HepG2 (cell line): ENCODE data around the gene ZNF524. TPM values are rescaled to one million over a fixed set of nuclear protein-coding genes. Genes with fewer than 3 reads are reported as not detected.

Experiments
- ATAC-seq: fragments of 200-7000 bp; cut with Tn5 transposase; 3 replicates; pipeline ENCODE4 v1.9.1; 2020; ENCODE audit warnings: mild to moderate bottlenecking, moderate library complexity
- BruUV-seq: library from RNA; stranded (reverse); fragments of 400-500 nt; replicated peaks from 2 replicates; lab custom pipeline; 2021; lab: Mats Ljungman, UMichigan
- CTCF ChIA-PET: fragments of 300-600 bp; formaldehyde crosslinking; extraction: SDS; loops from one replicate; lab custom pipeline; 2021; ENCODE audit warnings: low total read pairs, inconsistent platforms, low intra/inter-chr PET ratio; lab: Yijun Ruan, JAX
- POLR2A ChIA-PET: fragments of 350-600 bp; sonication (Branson Sonifier 250); formaldehyde crosslinking; loops from one replicate; lab custom pipeline; 2020; ENCODE audit warnings: antibody characterized with exemption, inconsistent platforms; lab: Yijun Ruan, JAX
- DNase-seq: peaks from one replicate; pipeline ENCODE4 v3.0.0-alpha.2; 2015; ENCODE audit warnings: low spot score
- FAIRE-seq: peaks from 3 replicates; lab custom pipeline; 2011; peaks lifted over from hg19 to GRCh38; lab: Jason Lieb, UNC
- H2AFZ ChIP-seq: one replicate; pipeline ENCODE4 v1.6.1; 2011; ENCODE audit warnings: low read length, inconsistent platforms
- H3K27ac ChIP-seq: fragments of 300-600 bp; 3 replicates; pipeline ENCODE4 v1.8.0; 2011; ENCODE audit warnings: mixed run types, mild to moderate bottlenecking, mixed read lengths, low read length, inconsistent platforms; ENCODE audit not compliant: insufficient read depth; ENCODE audit errors: extremely low read length
- H3K27me3 ChIP-seq, 2 experiments: fragments of 200-600 bp in 1 of 2; 2 replicates in 1 of 2; 3 replicates in 1 of 2; pipeline versions ENCODE4 v1.6.0 to v1.8.0; 2011; ENCODE audit warnings: low read length in 2 of 2, mild to moderate bottlenecking in 2 of 2, moderate library complexity in 2 of 2, inconsistent platforms in 1 of 2; ENCODE audit not compliant: insufficient read depth in 2 of 2, control insufficient read depth in 1 of 2
- H3K36me3 ChIP-seq, 2 experiments: fragments of 200-600 bp in 1 of 2; replicated peaks in 1 of 2; 2 replicates in 1 of 2; 3 replicates in 1 of 2; pipeline versions ENCODE4 v1.5.1 to v1.8.0; 2011; ENCODE audit warnings: low read length in 2 of 2, inconsistent platforms in 1 of 2; ENCODE audit not compliant: insufficient read depth in 2 of 2, control insufficient read depth in 1 of 2
- H3K4me1 ChIP-seq: 2 replicates; pipeline ENCODE4 v1.5.1; 2012; ENCODE audit warnings: low read length, inconsistent platforms; ENCODE audit not compliant: insufficient read depth
- H3K4me2 ChIP-seq: 2 replicates; pipeline ENCODE4 v1.6.0; 2011; ENCODE audit warnings: low read depth, low read length, inconsistent platforms
- H3K4me3 ChIP-seq, 3 experiments: fragments of 200-600 bp in 1 of 3; sonication (generic), shearing (Covaris generic) in 1 of 3; replicated peaks in 1 of 3; 2 replicates each; pipeline ENCODE4 v1.5.1; 2011 to 2016; ENCODE audit warnings: low read length in 3 of 3, inconsistent platforms in 2 of 3, low read depth in 2 of 3, mild to moderate bottlenecking in 2 of 3, control low read depth in 1 of 3, mixed read lengths in 1 of 3; ENCODE audit not compliant: insufficient read depth in 1 of 3
- H3K79me2 ChIP-seq: one replicate; pipeline ENCODE4 v1.6.1; 2011; ENCODE audit warnings: low read length, inconsistent platforms; ENCODE audit not compliant: insufficient read depth
- H3K9ac ChIP-seq: 2 replicates; pipeline ENCODE4 v1.6.0; 2011; ENCODE audit warnings: mild to moderate bottlenecking, low read depth, low read length, inconsistent platforms; ENCODE audit not compliant: insufficient read depth
- H3K9me3 ChIP-seq: 2 replicates; pipeline ENCODE4 v1.5.1; 2012; ENCODE audit warnings: mild to moderate bottlenecking, low read length
- H4K20me1 ChIP-seq: 2 replicates; pipeline ENCODE4 v1.6.0; 2011; ENCODE audit warnings: inconsistent platforms, mild to moderate bottlenecking, low read length, moderate library complexity; ENCODE audit not compliant: insufficient read depth
- CCAR2 ChIP-seq: fragments of 200-400 bp; formaldehyde crosslinking; optimal IDR thresholded peaks from 2 replicates; pipeline ENCODE3; 2018; ENCODE audit warnings: low read depth, mild to moderate bottlenecking, low read length, moderate library complexity
- GATAD1 ChIP-seq: IDR thresholded peaks from 2 replicates; pipeline ENCODE4 v1.6.1; 2016; ENCODE audit warnings: missing genetic modification reagents, missing compliant biosample characterization
- HIVEP1 ChIP-seq: sonication (generic); formaldehyde crosslinking; IDR thresholded peaks from 2 replicates; pipeline ENCODE4 v1.4.0; 2020; ENCODE audit warnings: mild to moderate bottlenecking, missing genetic modification reagents
- RBFOX2 ChIP-seq: fragments of 200-400 bp; formaldehyde crosslinking; IDR thresholded peaks from 2 replicates; pipeline ENCODE4 v1.6.1; 2017; ENCODE audit warnings: low read depth, mild to moderate bottlenecking, low read length
- RFXANK ChIP-seq: IDR thresholded peaks from 2 replicates; pipeline ENCODE4 v1.6.1; 2016
- RFXAP ChIP-seq: sonication (generic); formaldehyde crosslinking; IDR thresholded peaks from 2 replicates; pipeline ENCODE4 v1.4.0; 2020; ENCODE audit warnings: missing genetic modification reagents, borderline replicate concordance
- XRCC5 ChIP-seq: fragments of 200-400 bp; formaldehyde crosslinking; optimal IDR thresholded peaks from 2 replicates; pipeline ENCODE3; 2017; ENCODE audit warnings: mild to moderate bottlenecking, low read length
- ZKSCAN5 ChIP-seq: sonication (generic); formaldehyde crosslinking; IDR thresholded peaks from 2 replicates; pipeline ENCODE4 v1.5.1; 2020; ENCODE audit warnings: mild to moderate bottlenecking, missing genetic modification reagents
- ZNF557 ChIP-seq: sonication (generic); formaldehyde crosslinking; IDR thresholded peaks from 2 replicates; pipeline ENCODE4 v1.4.0; 2020; ENCODE audit warnings: missing genetic modification reagents
- WGBS: methylation state at CpG from one replicate; pipeline ENCODE4 v1.1.6; 2017; ENCODE audit warnings: low lambda C conversion rate; 5-methylcytosine and 5-hydroxymethylcytosine counted together
- in situ Hi-C: cut with HindIII; loops from 2 replicates; pipeline ENCODE4 v1.10.0; 2017; ENCODE audit warnings: low pct_unique_long_range_greater_than_20kb; ENCODE audit not compliant: extremely low pct_ligation_motif_present
- intact Hi-C: fragments of 100-400 bp; cut with micrococcal nuclease; formaldehyde crosslinking; loops from one replicate; pipeline ENCODE4 v1.10.0; 2022; ENCODE audit not compliant: unreplicated experiment
- polyA plus RNA-seq, 8 experiments: library from polyadenylated mRNA; depleted of rRNA in 3 of 8; stranded (reverse) in 7 of 8; unstranded in 1 of 8; fragments of >200 nt; fragmentation: Illumina TruSeq in 4 of 8; extraction: Trizol in 4 of 8; gene quantifications; 2 replicates each; pipeline versions ENCODE4 v1.2.1 to v1.2.3, GENCODE V29; 2011 to 2016; ENCODE audit warnings: low read depth in 4 of 8, missing spikeins in 1 of 8, mixed read lengths in 1 of 8; ENCODE audit not compliant: insufficient read depth in 1 of 8
- total RNA-seq, 5 experiments: library from RNA; depleted of rRNA; stranded (reverse); fragments of >200 nt; fragmentation: Illumina TruSeq; extraction: Trizol; gene quantifications; 2 replicates each; pipeline ENCODE4 v1.2.3, GENCODE V29; 2016; ENCODE audit warnings: low read depth in 1 of 5
- TF ChIP-seq, protein P1 (sequence below): sonication (generic); formaldehyde crosslinking; IDR thresholded peaks from 2 replicates; pipeline ENCODE4 v1.8.0; 2022; ENCODE audit warnings: low read depth, missing genetic modification reagents
- TF ChIP-seq, protein P2 (sequence below): sonication (generic); formaldehyde crosslinking; IDR thresholded peaks from 2 replicates; pipeline ENCODE4 v1.5.0; 2020; ENCODE audit warnings: missing genetic modification reagents, mild to moderate bottlenecking, borderline replicate concordance
- TF ChIP-seq, protein P3 (sequence below): sonication (generic); formaldehyde crosslinking; IDR thresholded peaks from 2 replicates; pipeline ENCODE4 v1.4.0; 2020; ENCODE audit warnings: missing genetic modification reagents, borderline replicate concordance
- TF ChIP-seq, protein P4 (sequence below): sonication (generic); formaldehyde crosslinking; IDR thresholded peaks from 2 replicates; pipeline ENCODE4 v1.9.0; 2022; ENCODE audit warnings: missing genetic modification reagents, mild to moderate bottlenecking, borderline replicate concordance
- TF ChIP-seq, protein P5 (sequence below): IDR thresholded peaks from 2 replicates; pipeline ENCODE4 v1.6.1; 2016; ENCODE audit warnings: mild to moderate bottlenecking, missing biosample characterization, missing genetic modification reagents

Gene ZNF524
- total and polyA plus RNA-seq, 2 of the 13 experiments (the other 11 are each of a cell fraction or from before 2014, with no cell fraction given): 3.2 to 4.6 TPM

DNA sequence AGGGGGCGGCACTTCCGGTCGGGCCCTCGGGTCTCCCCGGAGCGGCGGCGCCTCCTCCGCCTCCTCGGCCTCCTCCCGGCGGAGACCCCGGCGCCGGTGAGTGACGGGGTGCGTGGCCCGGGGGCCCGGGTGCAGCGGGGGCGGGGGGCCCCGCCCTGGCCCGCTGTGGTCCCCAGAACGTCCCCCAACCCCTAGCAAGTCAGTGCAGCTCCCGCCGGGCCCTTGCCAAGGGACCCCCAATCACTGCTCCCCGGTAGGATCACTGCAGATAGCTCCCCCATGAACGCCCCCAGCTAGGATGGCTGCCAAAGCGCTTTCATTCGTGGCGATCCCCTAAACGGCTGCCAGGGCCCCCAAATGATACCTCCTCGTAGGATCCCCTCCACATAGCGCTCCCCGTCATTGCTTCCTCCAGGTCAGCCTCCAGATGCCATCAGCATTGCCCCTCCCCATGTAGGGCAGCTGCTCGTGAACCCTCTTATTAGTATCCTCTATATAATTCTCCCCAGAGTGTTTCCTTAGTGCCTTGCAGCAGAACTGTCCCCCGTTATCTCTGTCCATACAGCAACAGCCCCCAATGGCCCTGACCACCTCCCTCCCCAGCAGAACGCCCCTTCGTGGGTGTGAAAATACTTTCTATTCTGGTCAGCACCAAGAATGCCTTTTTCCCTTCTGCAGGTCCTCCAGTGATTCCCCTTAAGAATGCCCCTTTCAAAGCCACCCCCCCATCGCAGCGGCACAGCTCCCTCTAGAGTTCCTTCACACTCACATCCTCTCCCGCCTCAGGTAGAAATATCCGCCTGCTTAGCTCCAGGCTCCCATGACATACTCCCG lies 5.8 kb downstream of the ZNF524 start, which contains the start of gene ZNF865:
Gene ZNF865 (plus strand): TSS at position 11 of the 834 bp plus-strand sequence. CDS start 7,972 bp downstream, outside the sequence.
- no peaks in the 10 kb centered on the region for H4K20me1 ChIP-seq
- CTCF ChIA-PET: interaction anchor here (0.9 to 3.0 kb wide), 2 partner anchors 26 to 89 kb away, joined by 3 to 25 read pairs; no protein-coding TSS in a partner anchor
- FAIRE-seq: peak; percentile 76
- TF ChIP-seq RBFOX2 (peak; percentile 60; the same call in 1 of the 2 replicates), GATAD1 (CRISPR knock-in tag) (peak; percentile 40), XRCC5 (peak; percentile 79), ZNF557 (CRISPR knock-in tag) (no peak), RFXANK (CRISPR knock-in tag) (peak; percentile 96), ZKSCAN5 (CRISPR knock-in tag) (0 out of 2 replicates have a peak, but pooled peaks have one; percentile 52), RFXAP (peak; percentile 96), CCAR2 (peak; percentile 19), HIVEP1 (CRISPR knock-in tag) (no peak)
- TF ChIP-seq, protein P1, sequence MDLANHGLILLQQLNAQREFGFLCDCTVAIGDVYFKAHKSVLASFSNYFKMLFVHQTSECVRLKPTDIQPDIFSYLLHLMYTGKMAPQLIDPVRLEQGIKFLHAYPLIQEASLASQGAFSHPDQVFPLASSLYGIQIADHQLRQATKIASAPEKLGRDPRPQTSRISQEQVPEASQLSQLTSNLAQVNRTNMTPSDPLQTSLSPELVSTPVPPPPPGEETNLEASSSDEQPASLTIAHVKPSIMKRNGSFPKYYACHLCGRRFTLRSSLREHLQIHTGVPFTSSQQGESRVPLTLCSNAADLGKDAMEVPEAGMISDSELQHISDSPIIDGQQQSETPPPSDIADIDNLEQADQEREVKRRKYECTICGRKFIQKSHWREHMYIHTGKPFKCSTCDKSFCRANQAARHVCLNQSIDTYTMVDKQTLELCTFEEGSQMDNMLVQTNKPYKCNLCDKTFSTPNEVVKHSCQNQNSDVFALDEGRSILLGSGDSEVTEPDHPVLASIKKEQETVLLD (CRISPR knock-in tag): 0 out of 2 replicates have a peak, but pooled peaks have one; percentile 14
- TF ChIP-seq, protein P2, sequence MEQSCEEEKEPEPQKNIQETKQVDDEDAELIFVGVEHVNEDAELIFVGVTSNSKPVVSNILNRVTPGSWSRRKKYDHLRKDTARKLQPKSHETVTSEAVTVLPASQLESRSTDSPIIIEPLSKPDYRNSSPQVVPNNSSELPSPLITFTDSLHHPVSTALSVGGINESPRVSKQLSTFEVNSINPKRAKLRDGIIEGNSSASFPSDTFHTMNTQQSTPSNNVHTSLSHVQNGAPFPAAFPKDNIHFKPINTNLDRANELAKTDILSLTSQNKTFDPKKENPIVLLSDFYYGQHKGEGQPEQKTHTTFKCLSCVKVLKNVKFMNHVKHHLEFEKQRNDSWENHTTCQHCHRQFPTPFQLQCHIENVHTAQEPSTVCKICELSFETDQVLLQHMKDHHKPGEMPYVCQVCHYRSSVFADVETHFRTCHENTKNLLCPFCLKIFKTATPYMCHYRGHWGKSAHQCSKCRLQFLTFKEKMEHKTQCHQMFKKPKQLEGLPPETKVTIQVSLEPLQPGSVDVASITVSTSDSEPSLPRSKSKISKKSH (CRISPR knock-in tag): no peak
- TF ChIP-seq, protein P3, sequence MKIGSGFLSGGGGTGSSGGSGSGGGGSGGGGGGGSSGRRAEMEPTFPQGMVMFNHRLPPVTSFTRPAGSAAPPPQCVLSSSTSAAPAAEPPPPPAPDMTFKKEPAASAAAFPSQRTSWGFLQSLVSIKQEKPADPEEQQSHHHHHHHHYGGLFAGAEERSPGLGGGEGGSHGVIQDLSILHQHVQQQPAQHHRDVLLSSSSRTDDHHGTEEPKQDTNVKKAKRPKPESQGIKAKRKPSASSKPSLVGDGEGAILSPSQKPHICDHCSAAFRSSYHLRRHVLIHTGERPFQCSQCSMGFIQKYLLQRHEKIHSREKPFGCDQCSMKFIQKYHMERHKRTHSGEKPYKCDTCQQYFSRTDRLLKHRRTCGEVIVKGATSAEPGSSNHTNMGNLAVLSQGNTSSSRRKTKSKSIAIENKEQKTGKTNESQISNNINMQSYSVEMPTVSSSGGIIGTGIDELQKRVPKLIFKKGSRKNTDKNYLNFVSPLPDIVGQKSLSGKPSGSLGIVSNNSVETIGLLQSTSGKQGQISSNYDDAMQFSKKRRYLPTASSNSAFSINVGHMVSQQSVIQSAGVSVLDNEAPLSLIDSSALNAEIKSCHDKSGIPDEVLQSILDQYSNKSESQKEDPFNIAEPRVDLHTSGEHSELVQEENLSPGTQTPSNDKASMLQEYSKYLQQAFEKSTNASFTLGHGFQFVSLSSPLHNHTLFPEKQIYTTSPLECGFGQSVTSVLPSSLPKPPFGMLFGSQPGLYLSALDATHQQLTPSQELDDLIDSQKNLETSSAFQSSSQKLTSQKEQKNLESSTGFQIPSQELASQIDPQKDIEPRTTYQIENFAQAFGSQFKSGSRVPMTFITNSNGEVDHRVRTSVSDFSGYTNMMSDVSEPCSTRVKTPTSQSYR (CRISPR knock-in tag): 0 out of 2 replicates have a peak, but pooled peaks have one; percentile 1
- TF ChIP-seq, protein P4, sequence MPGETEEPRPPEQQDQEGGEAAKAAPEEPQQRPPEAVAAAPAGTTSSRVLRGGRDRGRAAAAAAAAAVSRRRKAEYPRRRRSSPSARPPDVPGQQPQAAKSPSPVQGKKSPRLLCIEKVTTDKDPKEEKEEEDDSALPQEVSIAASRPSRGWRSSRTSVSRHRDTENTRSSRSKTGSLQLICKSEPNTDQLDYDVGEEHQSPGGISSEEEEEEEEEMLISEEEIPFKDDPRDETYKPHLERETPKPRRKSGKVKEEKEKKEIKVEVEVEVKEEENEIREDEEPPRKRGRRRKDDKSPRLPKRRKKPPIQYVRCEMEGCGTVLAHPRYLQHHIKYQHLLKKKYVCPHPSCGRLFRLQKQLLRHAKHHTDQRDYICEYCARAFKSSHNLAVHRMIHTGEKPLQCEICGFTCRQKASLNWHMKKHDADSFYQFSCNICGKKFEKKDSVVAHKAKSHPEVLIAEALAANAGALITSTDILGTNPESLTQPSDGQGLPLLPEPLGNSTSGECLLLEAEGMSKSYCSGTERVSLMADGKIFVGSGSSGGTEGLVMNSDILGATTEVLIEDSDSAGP (CRISPR knock-in tag): peak; percentile 20; the same call in 1 of the 2 replicates
- TF ChIP-seq, protein P5, sequence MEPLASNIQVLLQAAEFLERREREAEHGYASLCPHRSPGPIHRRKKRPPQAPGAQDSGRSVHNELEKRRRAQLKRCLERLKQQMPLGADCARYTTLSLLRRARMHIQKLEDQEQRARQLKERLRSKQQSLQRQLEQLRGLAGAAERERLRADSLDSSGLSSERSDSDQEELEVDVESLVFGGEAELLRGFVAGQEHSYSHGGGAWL: peak; percentile 26; the same call in 1 of the 2 replicates

More for the DNA sequence above, 5.8 kb downstream of the ZNF524 start, which contains the start of gene ZNF865:
- intact Hi-C loops (loop anchor here (1.0 to 10.0 kb wide), 2 partner anchors 51 to 89 kb away; no protein-coding TSS in a partner anchor), in situ Hi-C loops (loop anchor here (5.0 kb wide), 1 partner anchor 89 kb away; no protein-coding TSS in a partner anchor)
- H3K4me3 ChIP-seq: peak within 1 kb of the TSS; percentile 81 to 85 (median 84)
- peak within 1 kb of the TSS; percentile 84 for H3K9ac ChIP-seq
- H3K27me3 ChIP-seq: no peaks in the 10 kb centered on the region; a peak in 1 of 5 replicates
- peak within 1 kb of the TSS; percentile 97 for H3K4me2 ChIP-seq
- BruUV-seq: no TSS peak
- POLR2A ChIA-PET: interaction anchor here (0.5 to 2.8 kb wide), 18 partner anchors 12 to 347 kb away, joined by 3 to 23 read pairs (median 5); partner anchors contain the start of genes ISOC2, PPP6R1, U2AF2 and ZNF628
- H3K4me1 ChIP-seq: peaks cover 48% of the 10 kb centered on the region
- ATAC-seq (peak; percentile 69), DNase-seq (peak; percentile 72)
- H3K36me3 ChIP-seq: peaks cover 0 to 2% of the 10 kb centered on the region in 2 experiments; a peak in 1 of 5 replicates
- peak within 1 kb of the TSS; percentile 81 for H3K27ac ChIP-seq
- peaks cover 15% of the 10 kb centered on the region for H3K79me2 ChIP-seq
- no peak within 1 kb of the TSS for H2AFZ ChIP-seq
- 2% methylated on average over 16 of the region's 44 CpGs for WGBS
- no peaks in the 10 kb centered on the region for H3K9me3 ChIP-seq
